ENCODE measurements around the gene CD151.

CD151 gene

GRCh38 chr11:832529-833113, at the start of gene CD151:
Gene CD151 (plus strand): TSS chr11:832952. CDS start chr11:836070, 3,118 bp downstream.
- peak; percentile 83 for DNase-seq

GRCh38 chr11:783581-784015, 49.2 kb upstream of the CD151 start:
- peak; percentile 88 for DNase-seq

GRCh38 chr11:786235-787083, 46.3 kb upstream of the CD151 start:
- no peak for DNase-seq

DNA sequence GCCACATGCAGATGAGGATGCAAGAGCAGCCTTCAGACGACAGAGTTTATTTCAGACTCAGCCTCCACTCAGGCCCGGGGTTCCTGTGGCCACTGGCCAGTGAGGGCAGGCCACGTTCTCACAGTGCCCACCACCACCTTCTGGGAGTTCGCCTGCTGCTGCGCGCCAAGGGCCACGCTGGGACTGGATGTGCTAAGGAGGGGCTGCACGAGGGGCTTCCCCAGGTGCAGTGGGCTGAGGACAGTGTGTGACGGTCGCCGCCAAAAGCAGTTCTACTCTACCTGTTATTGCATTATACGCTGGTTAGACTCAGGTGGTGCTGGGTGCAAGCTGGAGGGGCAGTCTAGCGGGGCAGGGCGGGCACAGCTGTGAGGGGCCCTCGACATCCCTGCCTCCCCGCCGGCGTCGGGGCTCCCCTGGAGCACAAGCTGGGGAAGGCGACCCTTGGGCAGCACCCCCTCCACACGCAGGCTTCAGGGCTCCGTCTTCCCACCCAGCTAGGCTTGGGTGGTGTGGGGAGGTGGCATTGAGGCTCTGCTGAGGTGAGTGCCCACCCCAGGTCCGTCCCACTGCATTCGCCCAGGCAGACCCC, 45.6 kb upstream of the CD151 start:
- no peak for DNase-seq

DNA sequence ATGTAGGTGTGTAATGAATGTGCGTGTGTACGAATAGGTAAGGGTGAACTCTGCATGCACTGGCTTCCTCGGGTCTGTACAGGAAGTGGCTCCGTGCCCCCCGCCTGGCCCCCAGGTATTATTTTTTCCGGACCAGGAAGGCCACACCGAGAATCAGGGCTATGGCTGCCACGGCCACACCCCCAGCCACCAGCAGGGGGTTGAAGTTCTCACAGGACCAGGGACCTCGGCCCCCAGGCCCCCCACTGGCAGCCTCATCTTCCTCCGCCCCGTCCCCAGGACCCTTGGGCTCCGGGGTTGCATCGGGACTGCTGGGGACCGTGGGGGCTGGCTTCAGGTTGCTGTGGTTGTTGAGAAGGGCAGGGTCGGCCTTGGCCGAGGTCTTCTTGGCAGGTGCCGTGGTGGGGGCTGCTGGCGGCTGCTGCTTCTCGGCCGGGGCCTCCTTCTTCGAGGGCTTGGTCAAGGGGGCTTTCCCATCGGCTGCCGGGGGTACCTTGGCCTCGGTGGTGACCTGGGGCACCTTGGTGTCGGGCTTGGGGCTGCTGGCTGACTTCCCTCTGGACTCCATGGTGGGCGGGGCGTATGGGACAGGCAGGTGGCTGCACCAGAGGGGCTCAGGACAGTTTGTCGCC, 44.6 kb upstream of the CD151 start:
- DNase-seq = no peak

- no peak for DNase-seq
Measured at GRCh38 chr11:788953-789940, 43.5 kb upstream of the CD151 start.

GRCh38 chr11:789943-790342, 42.8 kb upstream of the CD151 start, which contains the start of gene CEND1:
Gene CEND1 (minus strand): TSS chr11:790090. CDS start chr11:788576, 1,514 bp downstream.
- peak; percentile 50 for DNase-seq

DNA sequence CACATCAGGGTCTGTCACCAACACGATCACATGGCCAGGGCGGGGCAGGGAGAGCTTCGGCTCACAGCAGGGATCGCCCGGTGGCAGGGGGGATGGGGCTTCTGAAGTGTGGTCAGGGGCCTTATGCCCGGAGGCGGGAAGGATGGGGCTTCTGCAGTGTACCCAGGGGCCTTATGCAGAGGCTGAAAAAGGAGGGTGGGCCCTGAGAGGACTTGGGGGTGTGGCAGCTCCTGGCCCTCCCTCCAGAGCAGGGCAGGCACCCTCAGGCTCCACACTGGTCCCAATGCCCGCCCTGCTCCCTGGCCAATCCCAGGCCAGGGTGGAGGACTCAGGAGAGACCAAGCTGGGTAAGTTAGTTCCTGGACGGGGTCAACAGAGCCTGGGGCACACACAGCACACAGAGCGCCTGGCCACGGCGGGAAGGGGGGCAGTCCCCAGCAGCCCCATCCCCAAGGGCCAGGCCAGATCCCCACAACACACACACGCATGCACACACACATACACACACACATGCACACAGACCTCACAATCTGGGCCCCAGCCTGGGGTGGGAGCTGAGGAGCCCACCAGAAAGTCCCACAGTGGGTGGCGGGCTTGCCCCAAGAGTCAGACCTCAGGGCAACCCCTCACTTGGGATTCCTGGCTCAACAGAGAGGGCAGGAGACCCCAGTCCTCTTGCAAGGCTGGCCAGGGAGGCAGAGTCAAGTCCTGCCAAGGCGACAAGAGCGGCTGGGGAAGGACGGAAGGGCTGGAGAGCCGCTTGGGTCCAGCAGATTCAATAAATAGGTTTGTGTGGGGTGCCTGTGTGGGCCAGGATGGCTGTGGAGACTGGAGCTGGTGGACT, 41.8 kb upstream of the CD151 start:
- no peak for DNase-seq

GRCh38 chr11:791658-792534, 40.9 kb upstream of the CD151 start:
- DNase-seq = no peak

DNA sequence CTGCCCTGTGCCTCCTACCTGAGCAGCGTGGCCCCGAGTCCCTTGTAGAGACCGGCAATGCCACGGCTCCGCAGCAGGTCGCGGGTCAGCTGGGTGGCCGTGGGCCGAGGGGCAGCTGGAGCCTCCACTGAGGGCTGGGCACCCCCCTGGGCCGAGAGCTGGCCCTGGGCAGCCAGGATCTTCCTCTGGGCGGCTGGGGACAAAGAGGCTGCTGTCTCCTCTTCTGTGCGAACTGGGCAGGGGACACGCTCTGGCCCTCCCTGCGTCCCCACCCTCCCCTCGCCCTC, 40.3 kb upstream of the CD151 start:
- DNase-seq = no peak

GRCh38 chr11:792873-793272, 39.9 kb upstream of the CD151 start:
- DNase-seq = no peak

- no peak for DNase-seq
Measured at GRCh38 chr11:793556-793955, 39.2 kb upstream of the CD151 start.

- no peak for DNase-seq
Measured at GRCh38 chr11:794013-794765, 38.6 kb upstream of the CD151 start.

DNA sequence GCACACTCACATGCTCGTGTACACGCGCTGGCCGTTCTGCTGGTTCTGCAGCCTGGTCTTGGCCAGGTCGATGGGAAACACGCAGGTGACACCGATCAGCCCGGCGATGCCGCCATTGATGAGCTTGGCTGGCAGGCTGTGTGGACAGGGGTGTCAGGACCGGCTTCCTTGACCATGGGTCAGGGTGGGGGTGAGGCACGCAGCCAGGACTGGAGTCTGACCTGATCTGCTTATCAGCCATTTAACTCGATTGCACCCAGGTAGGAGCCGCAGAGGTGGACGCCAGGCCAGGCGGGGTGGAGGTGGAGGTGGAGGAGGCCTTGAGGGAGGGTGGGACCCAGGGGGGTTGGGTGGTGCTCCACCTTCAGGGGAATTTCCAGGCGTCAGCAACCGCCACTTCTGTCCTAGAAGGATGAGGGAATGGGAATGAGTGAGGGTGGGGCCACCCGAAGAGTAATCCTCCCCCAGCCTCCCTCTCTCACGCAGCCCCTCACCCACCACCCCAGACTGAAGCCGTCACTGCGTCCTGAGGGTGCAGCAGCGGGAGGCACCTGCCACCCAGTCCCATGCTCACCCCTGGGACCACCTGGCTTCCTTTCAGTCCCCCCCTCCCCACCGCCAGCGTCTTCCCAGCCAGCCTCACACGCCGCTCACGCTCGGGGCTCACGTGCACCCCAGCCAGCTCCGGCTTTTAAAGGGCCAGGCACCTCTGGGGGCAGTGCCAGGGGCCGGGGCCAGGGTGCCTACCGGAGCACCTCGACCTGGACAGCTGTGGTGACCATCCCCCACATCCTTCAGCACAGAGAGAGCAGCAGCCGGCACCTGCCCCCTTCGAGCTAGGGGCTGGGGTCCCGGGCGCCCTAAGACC, 37.8 kb upstream of the CD151 start:
- DNase-seq = no peak

- peak; percentile 89 for DNase-seq
Measured at GRCh38 chr11:795634-796564, 36.9 kb upstream of the CD151 start.

DNA sequence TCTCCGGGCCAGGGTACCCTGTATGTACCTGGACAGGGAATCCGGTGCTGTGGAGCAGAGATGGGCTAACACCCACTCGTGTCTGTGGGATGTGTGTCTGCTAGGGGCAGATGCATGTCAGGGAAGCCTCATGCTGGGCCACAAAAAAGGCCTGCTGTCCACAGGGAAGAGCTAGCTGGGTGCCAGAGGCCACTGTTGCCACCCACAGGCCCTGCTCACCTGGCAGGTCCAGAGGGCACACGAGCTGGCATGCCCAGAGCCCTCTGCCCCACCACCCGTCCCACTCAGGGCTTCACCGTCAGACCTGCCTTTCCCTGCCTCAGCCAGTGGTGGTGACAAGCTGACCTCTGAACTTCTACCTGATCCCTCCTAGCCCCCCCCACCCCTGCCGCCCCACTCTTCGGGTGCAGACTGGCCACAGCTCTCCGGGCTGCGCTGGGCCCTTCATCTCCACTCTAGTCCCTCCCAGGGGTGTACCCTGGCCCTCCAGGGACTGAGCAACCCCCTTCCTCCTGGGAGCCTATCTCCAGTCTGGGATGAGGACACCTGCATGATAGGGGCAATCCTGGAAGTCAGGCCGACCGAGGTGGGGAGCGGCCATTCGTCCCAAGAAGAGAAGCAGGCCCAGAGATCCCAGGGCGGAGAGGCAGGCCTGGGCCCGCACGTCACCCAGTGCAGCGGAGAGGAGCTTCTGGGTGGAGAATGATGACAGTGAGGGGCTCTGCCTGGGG, 36.0 kb upstream of the CD151 start:
- DNase-seq = peak; percentile 59

Data from right hindlimb (tissue), 1 donor.